Tibial nerve (tissue), 3 donors: ENCODE measurements around the gene GDI1.

ENCODE experiments used
- POLR2A ChIP-seq, 2 donors: fragments of 450-650 bp; IDR thresholded peaks; one replicate each; pipeline ENCODE4 v1.6.1; 2017; ENCODE audit warnings: antibody characterized with exemption in 2 of 2, mild to moderate bottlenecking in 2 of 2, moderate library complexity in 2 of 2
- TF ChIP-seq, protein P1 (sequence below), 5 experiments: fragments of 200-600 bp in 3 of 5; fragments of 450-650 bp in 2 of 5; sonication (generic) in 3 of 5; IDR thresholded peaks; one replicate each; pipeline ENCODE4 v1.5.1; 2016 to 2019; ENCODE audit warnings: antibody characterized with exemption in 5 of 5, mild to moderate bottlenecking in 3 of 5, moderate library complexity in 2 of 5

DNA sequence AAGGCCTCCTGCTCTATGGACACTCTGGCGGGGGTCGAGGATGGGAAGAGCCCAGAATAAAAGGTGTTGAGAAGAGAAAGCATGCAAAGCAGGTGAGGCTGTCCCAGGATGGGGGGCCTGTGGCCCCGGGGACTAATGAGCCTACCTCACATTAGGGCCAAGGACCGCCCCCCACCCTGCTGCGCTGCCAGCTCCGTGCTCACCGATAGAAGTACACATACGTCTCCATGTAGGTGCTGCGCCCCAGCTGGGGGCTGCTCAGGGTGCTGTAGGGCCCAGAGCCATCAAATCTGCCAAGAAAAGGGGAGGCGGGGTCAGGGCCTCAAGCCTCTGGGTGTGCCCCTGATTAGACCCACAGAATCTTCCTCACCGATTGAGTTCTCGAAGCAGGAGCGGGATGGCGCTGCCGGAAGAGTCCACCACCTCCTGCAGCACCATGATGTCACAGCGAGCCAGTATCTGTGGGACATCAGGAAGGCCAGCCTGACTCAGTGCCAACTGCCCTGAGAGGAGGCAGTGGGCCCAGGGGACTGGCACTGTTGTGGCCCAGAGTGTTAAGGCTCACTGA lies 32.2 kb upstream of the GDI1 start:
- no peak for TF ChIP-seq POLR2A (IDR thresholded peaks at IDR 0.05)
- TF ChIP-seq, protein P1, sequence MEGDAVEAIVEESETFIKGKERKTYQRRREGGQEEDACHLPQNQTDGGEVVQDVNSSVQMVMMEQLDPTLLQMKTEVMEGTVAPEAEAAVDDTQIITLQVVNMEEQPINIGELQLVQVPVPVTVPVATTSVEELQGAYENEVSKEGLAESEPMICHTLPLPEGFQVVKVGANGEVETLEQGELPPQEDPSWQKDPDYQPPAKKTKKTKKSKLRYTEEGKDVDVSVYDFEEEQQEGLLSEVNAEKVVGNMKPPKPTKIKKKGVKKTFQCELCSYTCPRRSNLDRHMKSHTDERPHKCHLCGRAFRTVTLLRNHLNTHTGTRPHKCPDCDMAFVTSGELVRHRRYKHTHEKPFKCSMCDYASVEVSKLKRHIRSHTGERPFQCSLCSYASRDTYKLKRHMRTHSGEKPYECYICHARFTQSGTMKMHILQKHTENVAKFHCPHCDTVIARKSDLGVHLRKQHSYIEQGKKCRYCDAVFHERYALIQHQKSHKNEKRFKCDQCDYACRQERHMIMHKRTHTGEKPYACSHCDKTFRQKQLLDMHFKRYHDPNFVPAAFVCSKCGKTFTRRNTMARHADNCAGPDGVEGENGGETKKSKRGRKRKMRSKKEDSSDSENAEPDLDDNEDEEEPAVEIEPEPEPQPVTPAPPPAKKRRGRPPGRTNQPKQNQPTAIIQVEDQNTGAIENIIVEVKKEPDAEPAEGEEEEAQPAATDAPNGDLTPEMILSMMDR (IDR thresholded peaks at IDR 0.05), result no peak
